ENCODE results near the gene CTU2. TPM values are rescaled to one million over a fixed set of nuclear protein-coding genes. Genes with fewer than 3 reads are reported as not detected.

Gene CTU2
- total and polyA plus RNA-seq, 9 of the 15 experiments (the other 6 are each of a cell fraction or from before 2014, with no cell fraction given): 1.3 to 105 (median 23.2) TPM

DNA sequence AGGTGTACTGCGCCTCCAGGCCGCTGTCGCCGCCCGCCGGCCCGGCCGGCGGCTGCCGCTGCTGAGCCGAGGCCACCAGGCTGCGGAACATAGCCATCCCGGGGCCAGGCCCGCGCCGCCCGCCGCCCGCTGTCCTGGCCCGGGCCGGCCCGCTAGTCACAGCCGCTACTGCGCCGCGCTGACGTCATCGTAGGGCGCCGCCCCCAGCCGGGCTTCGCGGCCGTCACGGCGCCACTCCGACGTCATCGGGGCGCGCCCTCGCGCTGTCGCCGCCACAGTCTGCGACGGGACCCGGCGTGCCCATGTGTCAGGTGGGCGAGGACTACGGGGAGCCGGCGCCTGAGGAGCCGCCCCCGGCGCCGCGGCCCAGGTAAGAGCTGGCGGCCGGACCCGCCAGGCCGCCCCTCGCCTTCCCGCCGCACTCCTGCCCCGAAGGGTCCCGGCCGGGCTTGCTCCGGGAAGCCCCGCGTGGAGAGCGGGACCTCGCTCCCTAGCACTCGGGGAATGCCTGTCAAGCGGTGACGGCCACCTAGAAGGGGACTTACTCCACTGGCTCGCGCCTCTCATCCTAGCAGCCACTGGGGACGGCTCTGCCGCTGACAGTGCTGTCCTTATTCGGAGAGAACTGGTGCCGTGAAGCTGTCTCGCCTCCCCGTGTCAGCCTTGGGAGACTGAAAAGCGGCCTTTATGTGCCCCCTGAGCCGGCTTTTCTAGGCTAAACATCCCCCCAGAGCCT is at the start of gene CTU2, which contains the start of gene RNF166 (continued):
- TF ChIP-seq, protein P1, sequence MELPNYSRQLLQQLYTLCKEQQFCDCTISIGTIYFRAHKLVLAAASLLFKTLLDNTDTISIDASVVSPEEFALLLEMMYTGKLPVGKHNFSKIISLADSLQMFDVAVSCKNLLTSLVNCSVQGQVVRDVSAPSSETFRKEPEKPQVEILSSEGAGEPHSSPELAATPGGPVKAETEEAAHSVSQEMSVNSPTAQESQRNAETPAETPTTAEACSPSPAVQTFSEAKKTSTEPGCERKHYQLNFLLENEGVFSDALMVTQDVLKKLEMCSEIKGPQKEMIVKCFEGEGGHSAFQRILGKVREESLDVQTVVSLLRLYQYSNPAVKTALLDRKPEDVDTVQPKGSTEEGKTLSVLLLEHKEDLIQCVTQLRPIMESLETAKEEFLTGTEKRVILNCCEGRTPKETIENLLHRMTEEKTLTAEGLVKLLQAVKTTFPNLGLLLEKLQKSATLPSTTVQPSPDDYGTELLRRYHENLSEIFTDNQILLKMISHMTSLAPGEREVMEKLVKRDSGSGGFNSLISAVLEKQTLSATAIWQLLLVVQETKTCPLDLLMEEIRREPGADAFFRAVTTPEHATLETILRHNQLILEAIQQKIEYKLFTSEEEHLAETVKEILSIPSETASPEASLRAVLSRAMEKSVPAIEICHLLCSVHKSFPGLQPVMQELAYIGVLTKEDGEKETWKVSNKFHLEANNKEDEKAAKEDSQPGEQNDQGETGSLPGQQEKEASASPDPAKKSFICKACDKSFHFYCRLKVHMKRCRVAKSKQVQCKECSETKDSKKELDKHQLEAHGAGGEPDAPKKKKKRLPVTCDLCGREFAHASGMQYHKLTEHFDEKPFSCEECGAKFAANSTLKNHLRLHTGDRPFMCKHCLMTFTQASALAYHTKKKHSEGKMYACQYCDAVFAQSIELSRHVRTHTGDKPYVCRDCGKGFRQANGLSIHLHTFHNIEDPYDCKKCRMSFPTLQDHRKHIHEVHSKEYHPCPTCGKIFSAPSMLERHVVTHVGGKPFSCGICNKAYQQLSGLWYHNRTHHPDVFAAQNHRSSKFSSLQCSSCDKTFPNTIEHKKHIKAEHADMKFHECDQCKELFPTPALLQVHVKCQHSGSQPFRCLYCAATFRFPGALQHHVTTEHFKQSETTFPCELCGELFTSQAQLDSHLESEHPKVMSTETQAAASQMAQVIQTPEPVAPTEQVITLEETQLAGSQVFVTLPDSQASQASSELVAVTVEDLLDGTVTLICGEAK (IDR thresholded peaks at IDR 0.05): no peak
- TF ChIP-seq, protein P1 (CRISPR knock-in tag; IDR thresholded peaks at IDR 0.05): no peak
- TF ChIP-seq, protein P2, sequence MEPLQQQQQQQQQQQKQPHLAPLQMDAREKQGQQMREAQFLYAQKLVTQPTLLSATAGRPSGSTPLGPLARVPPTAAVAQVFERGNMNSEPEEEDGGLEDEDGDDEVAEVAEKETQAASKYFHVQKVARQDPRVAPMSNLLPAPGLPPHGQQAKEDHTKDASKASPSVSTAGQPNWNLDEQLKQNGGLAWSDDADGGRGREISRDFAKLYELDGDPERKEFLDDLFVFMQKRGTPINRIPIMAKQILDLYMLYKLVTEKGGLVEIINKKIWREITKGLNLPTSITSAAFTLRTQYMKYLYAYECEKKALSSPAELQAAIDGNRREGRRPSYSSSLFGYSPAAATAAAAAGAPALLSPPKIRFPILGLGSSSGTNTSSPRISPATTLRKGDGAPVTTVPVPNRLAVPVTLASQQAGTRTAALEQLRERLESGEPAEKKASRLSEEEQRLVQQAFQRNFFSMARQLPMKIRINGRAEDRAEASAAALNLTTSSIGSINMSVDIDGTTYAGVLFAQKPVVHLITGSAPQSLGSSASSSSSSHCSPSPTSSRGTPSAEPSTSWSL (CRISPR knock-in tag; IDR thresholded peaks at IDR 0.05; ENCODE audit: borderline replicate concordance): peak; percentile 30; the same call in 1 of the 2 replicates
- TF ChIP-seq RFX5 (IDR thresholded peaks at IDR 0.05; ENCODE audit: low read depth, low read length): peak; percentile 32; the same call in 1 of the 2 replicates
- TF ChIP-seq HMG20B (CRISPR knock-in tag; IDR thresholded peaks at IDR 0.05): no peak
- TF ChIP-seq RBM15 (IDR thresholded peaks at IDR 0.05; ENCODE audit: insufficient read depth, low read length): no peak
- TF ChIP-seq C11orf30 (IDR thresholded peaks at IDR 0.05; ENCODE audit: low read depth): peak; percentile 98
- no peak for TF ChIP-seq SMAD3 (CRISPR knock-in tag; conservative IDR thresholded peaks at IDR 0.05)
- no peak for TF ChIP-seq RUNX1 (IDR thresholded peaks at IDR 0.05; ENCODE audit: low read depth)
- 0 out of 2 replicates have a peak, but pooled peaks have one; percentile 52 for TF ChIP-seq SREBF1 (IDR thresholded peaks at IDR 0.05; ENCODE audit: borderline replicate concordance, low read depth, low read length)
- no peak for TF ChIP-seq LARP7 (IDR thresholded peaks at IDR 0.05)
- TF ChIP-seq ZBTB1 (CRISPR knock-in tag; IDR thresholded peaks at IDR 0.05; ENCODE audit: borderline replicate concordance, low read depth): 0 out of 2 replicates have a peak, but pooled peaks have one; percentile 19
- no peak for TF ChIP-seq XRCC3 (IDR thresholded peaks at IDR 0.05)
- peak; percentile 83; the same call in 1 of the 2 replicates for TF ChIP-seq ESRRA (IDR thresholded peaks at IDR 0.05; ENCODE audit: borderline replicate concordance, low read depth)
- TF ChIP-seq, protein P3, sequence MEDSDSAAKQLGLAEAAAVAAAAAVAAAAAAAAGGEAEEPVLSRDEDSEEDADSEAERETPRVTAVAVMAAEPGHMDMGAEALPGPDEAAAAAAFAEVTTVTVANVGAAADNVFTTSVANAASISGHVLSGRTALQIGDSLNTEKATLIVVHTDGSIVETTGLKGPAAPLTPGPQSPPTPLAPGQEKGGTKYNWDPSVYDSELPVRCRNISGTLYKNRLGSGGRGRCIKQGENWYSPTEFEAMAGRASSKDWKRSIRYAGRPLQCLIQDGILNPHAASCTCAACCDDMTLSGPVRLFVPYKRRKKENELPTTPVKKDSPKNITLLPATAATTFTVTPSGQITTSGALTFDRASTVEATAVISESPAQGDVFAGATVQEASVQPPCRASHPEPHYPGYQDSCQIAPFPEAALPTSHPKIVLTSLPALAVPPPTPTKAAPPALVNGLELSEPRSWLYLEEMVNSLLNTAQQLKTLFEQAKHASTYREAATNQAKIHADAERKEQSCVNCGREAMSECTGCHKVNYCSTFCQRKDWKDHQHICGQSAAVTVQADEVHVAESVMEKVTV (CRISPR knock-in tag; IDR thresholded peaks at IDR 0.05): no peak
- TF ChIP-seq HDGF (IDR thresholded peaks at IDR 0.05): no peak
- no peak for TF ChIP-seq ESRRB (CRISPR knock-in tag; IDR thresholded peaks at IDR 0.05; ENCODE audit: borderline replicate concordance)
